ENCODE data around the gene KAT6B.

Gene KAT6B

DNA sequence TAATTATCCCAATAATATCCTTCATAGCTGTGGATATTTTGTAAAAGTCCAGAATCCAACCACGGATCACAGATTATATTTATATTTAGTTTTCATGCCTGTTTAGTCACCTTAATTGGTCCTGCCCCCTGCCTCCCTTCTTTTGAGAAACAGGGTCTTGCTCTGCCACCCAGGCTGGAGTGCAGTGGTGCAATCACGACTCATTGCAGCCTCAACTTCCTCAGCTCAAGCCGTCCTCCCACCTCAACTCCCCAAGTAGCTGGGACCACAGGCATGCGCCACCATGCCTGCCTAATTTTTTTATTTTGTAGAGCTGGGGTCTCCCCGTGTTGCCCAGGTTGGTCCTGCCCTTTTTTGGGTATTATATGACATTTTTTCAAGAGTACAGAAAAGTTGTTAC, 129.4 kb downstream of the KAT6B start:
- no peak for DNase-seq (ENCODE audit: low spot score)

DNA sequence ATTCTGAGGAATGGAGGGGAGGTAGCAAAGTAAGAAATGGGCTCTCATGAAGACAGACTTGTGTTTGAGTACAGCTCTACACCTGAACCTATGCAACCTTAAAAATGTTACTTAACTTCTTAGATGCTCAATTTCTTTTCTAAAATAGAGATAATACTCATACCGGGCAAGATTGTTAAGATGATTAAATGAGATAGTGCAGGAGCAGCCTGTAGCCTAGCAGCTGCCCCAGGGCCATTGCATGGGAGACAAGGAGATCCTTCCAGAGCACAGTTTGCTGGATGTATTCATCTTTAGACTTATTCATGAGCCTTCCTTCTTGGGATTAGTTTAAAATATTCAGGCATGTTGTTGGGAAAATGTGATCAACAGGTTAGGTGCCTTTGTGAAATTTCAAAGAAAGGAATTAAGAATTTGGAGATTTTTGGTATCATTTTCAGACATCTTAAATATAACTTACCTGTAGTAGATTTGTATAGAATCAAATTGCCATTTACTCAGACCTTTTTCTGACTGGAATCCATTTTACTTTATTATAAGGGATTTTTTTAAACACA, 130.2 kb downstream of the KAT6B start:
- DNase-seq (ENCODE audit: low spot score): no peak

DNA sequence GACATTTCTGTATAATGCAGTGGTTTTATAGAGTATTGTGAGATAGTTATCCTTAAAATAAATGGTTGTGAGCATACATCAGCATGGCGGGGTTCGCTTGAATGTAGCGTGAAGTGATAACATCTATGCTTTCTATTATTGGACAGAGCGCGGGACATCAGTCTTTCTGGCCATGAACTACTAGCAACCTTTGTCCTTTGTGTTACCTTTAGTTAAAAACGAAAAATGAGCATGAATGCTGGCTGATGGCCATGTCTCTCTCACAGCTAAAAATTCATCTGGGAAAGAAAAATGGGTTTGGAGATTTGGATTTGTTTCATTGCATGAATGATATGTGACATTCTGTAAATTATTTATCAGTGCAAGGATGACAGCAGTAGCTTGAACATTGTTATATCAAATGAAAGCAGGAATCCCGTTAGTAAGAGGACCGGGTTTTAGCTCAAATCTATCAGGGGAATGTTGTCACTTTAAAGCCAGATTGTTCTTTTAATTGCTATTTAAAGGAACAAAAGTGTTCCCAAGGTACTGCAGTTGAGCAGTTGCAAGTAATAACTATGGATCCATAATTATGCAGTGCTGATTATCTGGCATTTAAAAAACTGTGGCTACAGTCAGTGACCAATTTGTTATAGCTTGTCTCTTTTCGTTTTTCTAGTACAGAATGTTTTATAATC, 131.0 kb downstream of the KAT6B start:
- no peak for DNase-seq (ENCODE audit: low spot score)

DNA sequence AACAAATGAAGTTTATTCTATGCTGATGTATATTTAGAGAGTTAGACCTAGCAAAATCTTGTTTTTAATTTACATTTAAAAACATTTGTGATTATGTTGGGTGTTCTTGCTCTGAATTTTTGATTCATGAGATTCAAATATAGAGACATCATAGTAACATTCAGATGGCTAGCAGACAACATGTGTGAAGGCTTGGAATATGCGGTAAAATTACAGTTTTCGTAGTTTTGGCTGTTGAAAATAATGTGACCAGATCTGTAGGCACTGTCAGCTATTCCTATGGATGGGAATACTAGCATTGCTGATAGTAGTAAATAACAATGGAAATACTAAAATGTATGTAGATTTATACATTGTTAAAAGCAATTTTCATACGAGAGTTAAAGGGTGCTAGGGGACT, 131.9 kb downstream of the KAT6B start:
- no peak for DNase-seq (ENCODE audit: low spot score)

DNA sequence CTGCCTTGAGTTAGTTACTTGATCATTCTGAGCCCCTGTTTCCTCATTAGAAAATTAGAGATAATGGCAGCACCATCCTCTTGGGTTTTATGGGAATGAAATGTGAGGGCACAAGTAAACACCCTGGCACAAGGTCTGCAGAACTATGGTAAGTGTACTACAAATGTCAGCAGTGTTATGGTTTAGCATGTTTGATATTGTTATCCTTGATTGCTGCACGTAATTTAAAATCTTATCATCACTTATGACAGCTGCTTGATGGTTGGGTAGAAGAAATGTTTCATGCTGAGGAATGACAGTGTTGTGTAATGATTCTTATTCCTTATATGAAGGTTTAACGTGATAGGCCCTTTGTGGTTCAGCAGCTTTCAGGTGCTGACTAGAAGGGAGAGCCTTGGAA, 134.3 kb downstream of the KAT6B start:
- no peak for DNase-seq (ENCODE audit: low spot score)

DNA sequence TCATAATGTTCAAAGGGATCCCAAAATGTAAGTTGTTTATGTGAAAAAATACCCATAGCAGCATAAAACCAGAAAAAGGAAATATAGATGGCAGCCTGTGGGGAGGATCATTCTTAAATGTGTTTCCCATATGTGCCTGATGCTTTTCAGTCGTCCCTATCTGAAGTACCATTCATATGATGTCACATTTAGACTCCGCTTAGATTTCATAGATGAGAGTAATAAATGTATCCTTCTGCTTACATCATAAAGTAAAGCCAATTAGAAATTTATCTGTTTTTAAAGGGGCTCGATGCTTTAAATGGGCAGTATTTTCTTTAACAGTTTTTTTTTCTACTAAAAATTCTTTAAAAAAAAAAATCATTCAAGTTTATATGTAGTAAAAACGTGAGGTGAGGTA, 136.1 kb downstream of the KAT6B start:
- DNase-seq (ENCODE audit: low spot score): no peak

DNA sequence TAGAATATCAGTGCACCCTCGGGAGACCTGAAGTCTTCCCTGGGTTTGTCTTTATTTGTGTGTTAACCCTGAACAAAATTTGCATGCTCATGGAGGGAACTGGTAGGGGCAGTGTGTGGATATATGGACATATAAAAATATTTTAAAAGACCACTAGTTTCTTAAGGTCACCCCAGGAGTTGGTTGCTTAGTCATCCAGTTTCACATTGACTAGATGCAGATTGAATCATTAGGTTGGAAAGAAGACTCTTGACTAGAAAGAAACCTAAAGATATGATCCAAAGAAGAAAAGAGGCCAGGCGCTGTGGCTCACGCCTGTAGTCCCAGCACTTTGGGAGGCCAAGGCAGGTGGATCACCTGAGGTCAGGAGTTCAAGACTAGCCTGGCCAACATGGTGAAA, 137.1 kb downstream of the KAT6B start:
- DNase-seq (ENCODE audit: low spot score): no peak

DNA sequence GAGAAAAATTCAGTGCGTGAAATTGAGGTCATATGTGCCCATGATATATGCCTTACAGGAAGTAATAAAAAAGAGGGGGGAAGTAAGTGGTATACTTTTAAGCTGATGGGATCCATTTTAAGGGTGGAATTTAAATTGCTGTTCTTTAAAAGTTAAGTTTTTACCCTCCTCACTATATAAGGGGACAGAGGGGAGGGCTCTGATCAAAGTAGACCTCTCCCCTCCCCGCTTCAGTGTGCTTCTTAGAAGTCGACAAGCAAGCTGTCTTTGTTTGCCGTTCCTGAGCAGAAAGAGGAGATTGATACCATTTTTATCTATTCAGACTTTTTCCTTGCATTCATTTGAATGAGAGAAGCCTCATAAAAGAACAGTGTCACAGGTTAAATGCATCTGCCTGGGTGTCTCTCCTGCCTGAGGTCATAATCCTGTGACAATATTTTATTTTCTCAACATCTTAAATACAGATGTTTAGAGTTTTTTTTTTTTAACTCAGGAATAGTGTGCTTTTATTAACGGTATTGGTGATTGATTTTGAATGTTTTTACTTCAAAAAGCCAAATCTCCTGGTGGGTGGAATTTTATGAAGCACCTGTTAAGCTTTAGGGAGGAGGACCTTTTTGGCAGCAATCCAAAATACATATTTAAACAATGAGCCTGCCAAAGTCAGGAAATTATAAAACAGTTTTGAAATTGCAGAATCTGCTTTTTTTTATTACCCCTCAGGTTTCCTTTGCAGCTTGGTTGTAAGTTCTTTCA, 141.7 kb downstream of the KAT6B start:
- DNase-seq (ENCODE audit: low spot score): no peak

DNA sequence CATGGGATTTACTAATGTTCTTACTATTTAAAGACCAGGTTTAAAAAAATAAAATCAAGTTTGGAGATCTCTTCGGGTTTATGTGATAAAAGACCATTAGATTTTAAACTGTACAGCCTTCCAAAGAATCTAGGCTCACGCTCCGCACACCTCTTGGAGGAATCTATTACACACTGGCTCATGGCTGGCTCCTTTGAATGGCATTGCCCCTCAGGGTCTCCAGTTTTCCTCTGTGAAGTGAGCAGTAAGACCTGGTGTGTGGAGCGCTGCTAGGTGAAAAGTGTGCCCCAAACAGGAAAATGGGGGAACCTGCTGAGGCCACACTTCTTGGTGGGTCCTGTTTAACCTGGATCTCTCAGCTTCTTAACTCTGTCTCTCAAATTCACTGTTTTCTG, 142.3 kb downstream of the KAT6B start:
- no peak for DNase-seq (ENCODE audit: low spot score)

DNA sequence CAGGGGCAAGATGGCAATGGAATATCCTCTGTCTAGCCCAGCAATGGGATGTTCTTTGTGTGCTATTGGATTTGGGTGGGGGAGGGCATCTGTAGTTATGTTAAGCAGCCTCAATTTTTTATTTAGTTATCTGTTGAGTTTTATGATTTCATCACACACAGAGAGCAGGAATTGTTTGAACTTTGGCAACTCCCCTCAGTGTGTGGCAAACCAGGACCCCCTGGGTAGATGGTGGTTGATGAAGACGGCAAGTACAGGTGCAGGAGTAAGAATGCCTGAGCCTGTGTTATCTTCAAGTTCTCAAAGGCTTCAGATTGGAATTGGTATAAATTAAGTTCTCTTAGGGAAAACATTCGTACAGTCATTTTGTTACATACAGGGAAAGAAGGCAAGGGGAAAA, 142.7 kb downstream of the KAT6B start:
- no peak for DNase-seq (ENCODE audit: low spot score)

DNA sequence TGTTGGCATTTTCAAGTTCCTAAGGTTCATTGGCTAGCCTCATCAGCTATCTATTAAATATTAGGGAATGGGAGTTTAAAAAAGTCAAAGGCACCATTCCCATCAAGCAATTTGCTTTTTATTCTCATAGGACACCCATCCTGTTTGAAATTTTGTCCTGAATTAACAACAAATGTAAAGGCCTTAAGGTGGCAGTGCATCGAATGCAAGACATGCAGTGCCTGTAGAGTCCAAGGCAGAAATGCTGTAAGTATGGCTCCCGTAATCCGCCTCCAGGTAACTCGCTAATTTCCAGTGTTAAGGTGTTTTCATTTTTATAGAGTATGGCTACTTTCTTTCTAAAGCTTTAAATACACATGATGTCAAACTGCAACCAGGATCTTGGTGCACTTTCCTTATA, 143.1 kb downstream of the KAT6B start:
- no peak for DNase-seq (ENCODE audit: low spot score)

DNA sequence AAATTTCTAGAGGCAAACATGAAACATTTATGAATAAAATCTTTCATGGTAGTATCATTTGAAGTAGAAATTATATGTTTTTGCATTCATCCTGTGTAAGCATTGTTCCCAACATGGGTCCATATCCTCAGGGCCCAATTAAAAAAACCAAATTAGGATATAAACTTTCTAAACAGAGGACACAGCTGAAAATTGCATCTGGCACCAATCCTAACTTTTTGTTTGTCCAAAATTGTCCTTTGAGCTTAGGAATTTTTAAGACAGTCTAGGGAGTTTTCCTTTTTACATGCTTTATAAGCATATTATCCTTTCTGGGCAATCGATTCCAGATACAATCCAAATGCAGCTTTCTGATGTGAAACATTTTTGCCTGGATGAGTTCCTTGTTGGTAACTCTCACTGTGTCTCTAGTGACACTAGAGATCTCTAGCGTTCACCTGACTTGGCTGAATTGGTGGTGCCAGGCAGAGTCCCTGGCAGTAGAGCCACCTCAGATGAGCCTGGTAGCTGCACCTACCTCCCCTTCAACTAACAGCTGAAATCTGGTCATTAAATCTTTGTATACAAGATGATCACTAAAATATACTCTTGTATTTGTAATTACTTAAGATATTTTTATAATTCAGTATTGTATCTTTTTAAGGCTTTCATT, 147.5 kb downstream of the KAT6B start:
- no peak for DNase-seq (ENCODE audit: low spot score)

DNA sequence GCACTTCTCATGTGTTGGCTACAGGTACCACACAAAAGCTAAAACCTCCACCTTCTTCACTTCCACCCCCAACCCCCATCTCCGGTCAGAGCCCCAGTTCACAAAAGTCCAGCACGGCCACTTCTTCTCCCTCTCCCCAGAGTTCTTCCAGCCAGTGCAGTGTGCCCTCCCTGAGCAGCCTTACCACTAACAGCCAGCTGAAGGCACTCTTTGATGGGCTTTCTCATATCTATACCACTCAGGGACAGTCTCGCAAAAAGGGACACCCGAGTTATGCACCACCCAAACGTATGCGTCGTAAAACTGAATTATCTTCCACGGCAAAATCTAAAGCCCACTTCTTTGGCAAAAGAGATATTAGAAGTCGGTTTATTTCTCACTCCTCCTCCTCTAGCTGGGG, 149.4 kb downstream of the KAT6B start:
- no peak for DNase-seq (ENCODE audit: low spot score)

DNA sequence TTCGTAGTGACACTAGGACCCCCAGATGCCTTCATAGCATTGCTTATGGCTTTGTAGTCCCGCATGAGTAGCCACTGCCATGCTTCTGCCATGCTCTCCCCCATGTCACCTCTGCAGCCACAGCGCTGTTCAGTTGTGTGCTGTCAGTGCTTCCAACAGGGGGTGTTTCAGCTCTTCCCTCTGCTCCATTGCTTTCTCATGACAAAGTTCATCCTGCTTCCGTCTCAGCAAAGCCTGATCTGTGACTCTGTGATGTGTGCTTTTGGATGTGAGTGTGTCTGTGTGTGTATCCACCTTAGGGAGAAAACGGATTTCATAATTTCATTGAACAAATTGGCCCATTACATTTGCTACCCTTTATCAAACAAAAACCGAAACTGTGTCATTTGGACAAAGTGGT, 150.2 kb downstream of the KAT6B start:
- DNase-seq (ENCODE audit: low spot score): no peak

DNA sequence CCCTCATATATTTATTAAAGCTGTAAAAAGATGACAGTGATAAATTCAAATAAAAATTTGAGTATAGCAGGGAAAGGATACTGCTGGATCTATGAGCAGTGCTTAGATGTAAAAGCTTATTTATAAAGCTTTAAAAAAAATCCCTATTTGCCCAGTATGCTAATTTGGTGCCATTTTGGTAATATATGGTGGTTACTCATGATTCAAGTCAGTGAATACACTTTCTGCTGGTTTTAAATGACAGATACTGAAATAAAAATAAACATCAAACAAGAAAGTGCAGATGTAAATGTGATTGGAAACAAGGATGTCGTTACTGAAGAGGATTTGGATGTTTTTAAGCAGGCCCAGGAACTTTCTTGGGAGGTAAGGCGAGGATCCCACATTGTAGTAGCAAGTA, 150.7 kb downstream of the KAT6B start:
- DNase-seq (ENCODE audit: low spot score): no peak

DNA sequence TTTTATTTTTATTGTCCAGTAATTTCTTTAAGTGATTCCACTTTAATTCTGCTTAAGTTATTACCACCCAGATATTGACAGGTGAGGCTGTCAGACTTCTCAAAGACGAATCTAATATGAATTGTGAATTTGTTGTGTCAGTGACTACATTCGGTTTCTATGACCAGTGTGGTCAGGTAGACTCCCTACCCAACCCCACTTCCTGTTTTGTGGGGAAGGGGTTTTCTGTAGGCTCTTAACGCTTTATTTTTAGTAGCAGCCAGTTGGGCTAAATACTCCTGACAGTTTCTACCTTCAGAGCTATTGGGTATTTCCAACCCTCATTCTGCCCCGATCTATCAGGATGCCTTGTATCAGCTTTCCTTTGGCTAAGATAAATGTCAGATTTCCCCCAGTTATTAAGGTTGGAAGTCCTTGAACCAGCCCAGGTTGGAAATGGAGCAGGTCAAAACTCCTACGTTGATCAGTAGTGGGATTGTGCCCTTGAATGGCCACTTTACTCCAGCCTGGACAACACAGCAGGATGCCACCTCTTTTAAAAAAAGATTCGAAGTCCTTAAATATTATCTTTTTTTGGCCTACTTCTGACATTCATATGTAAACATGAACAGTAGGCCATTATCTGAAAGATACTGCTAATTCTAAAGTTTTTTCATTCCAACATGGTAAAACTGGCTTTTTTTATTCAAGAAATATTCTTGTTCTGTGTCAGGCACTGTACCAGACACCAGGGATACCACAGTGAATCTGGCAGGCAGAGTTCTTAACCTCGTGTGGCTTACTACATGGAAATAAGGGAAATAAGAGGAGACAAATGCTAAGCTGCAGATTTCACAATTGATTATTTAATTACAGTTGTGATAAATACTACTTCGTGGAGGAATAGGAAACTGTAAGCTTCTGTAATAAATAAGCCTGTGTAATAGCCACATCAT, 151.8 kb downstream of the KAT6B start:
- no peak for DNase-seq (ENCODE audit: low spot score)

DNA sequence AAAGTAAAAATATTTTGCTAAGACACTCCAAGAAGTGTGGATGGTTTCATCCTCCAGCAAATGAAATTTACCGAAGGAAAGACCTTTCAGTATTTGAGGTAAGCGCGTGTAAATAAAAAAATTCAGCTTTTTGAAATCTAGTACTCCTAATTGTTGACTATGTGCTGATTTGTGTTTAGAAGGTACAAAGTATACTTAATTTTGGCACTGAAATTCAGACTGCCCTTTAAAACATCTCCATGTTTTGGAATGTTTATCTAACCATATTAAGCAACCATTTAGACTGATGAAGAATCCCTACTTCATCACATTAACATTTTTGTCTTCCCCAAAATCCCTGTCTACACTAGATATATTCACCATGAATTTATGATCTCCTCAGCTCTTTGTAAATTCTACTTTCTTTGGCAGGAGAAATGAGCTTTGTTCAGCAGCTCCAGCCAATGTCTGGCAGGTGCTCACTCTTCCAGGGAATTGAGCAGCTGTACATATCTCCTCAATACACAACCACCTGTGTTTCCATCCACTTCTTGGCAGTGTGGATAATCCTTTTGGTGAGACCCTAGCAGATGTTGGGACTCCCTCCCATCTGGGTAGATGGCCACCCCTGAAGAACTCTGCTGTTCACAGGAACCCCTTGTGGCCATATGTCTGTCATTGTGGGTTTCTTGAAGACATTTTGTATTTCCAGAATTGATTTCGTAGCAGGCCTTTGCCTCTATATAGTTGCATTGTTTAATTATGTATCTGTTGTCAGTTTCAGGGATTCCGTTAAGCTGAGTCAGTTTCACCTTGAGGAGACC, 155.6 kb downstream of the KAT6B start:
- DNase-seq (ENCODE audit: low spot score): no peak

DNA sequence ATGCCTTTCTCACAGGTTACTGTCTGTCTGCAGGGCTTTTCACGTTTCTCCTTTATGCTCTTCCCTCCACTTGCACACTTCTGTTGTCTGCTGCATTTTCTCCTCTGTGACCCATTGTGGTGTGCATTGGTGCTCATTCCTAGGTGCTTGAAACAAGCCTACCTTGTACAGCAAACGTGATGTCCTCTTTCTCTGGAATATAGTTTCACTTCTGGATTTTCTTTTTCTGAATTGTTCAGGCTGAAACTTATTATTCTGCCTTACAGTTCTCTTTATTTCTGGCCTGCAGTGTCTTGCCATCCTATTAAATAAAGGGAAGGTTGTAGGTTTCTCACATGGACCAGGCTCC, 156.2 kb downstream of the KAT6B start:
- no peak for DNase-seq (ENCODE audit: low spot score)

DNA sequence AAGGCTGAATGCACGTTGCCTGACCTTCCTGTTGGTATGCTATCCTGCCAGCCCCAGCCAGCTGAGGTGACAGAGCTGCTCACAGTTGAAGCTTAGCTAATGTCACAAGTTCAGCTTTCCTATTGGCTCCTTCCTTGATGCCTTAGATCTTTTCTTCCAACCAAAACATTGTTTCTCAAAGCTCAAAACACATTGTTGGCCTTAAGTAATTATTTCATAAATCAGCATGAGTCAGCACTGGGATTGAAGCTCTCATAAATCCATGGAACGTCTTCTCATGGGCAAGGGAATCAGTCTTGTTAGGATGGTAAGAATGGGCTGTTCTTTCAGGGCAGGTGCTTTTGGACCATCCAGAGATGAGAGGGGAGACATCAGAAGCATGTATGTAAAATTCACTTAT, 157.0 kb downstream of the KAT6B start:
- DNase-seq (ENCODE audit: low spot score): no peak

DNA sequence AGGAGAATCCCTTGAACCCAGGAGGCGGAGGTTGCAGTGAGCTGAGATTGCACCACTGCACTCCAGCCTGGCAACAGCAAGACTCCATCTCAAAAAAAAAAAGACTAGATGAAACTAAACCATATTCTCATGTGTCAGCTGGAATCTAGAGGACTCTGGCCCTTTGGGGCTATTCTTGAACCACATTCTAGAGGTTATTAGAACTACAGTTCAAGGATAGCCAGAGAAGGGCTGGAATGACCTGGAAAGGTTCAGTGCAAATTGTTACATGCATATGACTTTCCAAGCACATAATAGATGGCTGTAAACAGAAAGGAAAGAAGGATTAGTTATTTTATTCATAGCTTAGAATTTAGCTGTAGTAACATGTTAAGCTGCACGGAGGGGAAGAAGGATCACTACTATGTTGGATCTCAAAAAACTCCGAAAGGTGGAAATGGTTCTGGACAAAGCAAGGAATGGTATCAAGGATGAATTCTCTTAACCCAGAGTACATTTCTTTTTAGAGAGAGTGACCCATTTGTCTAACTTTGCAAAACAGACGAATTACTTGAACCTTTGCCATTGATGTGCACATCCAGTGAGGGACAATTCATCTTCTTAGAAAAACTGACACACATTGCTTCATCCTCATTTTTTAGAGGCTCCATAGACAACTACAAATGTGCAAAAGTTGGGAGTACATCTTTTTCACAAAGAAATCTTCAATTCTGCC, 161.1 kb downstream of the KAT6B start:
- DNase-seq (ENCODE audit: low spot score): no peak

All from ecto neural progenitor cell (in vitro differentiated cells).